GM10847 (cell line): Measurements from ENCODE around the gene HS3ST5.

ENCODE experiments used
- POLR2A ChIP-seq: IDR thresholded peaks from 2 replicates; pipeline ENCODE4 v1.6.1; 2011; ENCODE audit not compliant: insufficient read length; ENCODE audit errors: extremely low read depth

HS3ST5 gene

GRCh38 chr6:114083251-114083650, 259.6 kb downstream of the HS3ST5 start:
- TF ChIP-seq POLR2A, result no peak

- no peak for TF ChIP-seq POLR2A
Measured at GRCh38 chr6:114081730-114082129, 261.1 kb downstream of the HS3ST5 start.

GRCh38 chr6:114080891-114081510, 261.8 kb downstream of the HS3ST5 start:
- TF ChIP-seq POLR2A, result no peak

- TF ChIP-seq POLR2A, result no peak
Measured at GRCh38 chr6:114075777-114076176, 267.0 kb downstream of the HS3ST5 start.

- TF ChIP-seq POLR2A, result no peak
Measured at GRCh38 chr6:114075300-114075699, 267.5 kb downstream of the HS3ST5 start.

GRCh38 chr6:114068771-114069170, 274.1 kb downstream of the HS3ST5 start:
- no peak for TF ChIP-seq POLR2A

GRCh38 chr6:114068116-114068515, 274.7 kb downstream of the HS3ST5 start:
- no peak for TF ChIP-seq POLR2A

GRCh38 chr6:114064862-114065261, 278.0 kb downstream of the HS3ST5 start:
- no peak for TF ChIP-seq POLR2A

GRCh38 chr6:114063956-114064355, 278.9 kb downstream of the HS3ST5 start:
- no peak for TF ChIP-seq POLR2A

- TF ChIP-seq POLR2A, result no peak
Measured at GRCh38 chr6:114062199-114062598, 280.6 kb downstream of the HS3ST5 start.

- TF ChIP-seq POLR2A, result no peak
Measured at GRCh38 chr6:114061741-114062140, 281.1 kb downstream of the HS3ST5 start.

GRCh38 chr6:114061116-114061515, 281.7 kb downstream of the HS3ST5 start:
- TF ChIP-seq POLR2A, result no peak

- TF ChIP-seq POLR2A, result no peak
Measured at GRCh38 chr6:114058435-114058834, 284.4 kb downstream of the HS3ST5 start.

GRCh38 chr6:114055763-114056162, 287.1 kb downstream of the HS3ST5 start:
- TF ChIP-seq POLR2A, result no peak

- TF ChIP-seq POLR2A, result no peak
Measured at GRCh38 chr6:114055349-114055748, 287.5 kb downstream of the HS3ST5 start.

- no peak for TF ChIP-seq POLR2A
Measured at GRCh38 chr6:114053791-114054190, 289.0 kb downstream of the HS3ST5 start.

GRCh38 chr6:114052141-114052540, 290.7 kb downstream of the HS3ST5 start:
- no peak for TF ChIP-seq POLR2A
